Germinal center (tissue), 1 donor: ENCODE measurements around the gene TNFRSF8.

ENCODE experiments used
- DNase-seq: peaks from one replicate; pipeline ENCODE4 v3.0.0; 2012; ENCODE audit warnings: mixed read lengths, low spot score

Gene TNFRSF8

DNA sequence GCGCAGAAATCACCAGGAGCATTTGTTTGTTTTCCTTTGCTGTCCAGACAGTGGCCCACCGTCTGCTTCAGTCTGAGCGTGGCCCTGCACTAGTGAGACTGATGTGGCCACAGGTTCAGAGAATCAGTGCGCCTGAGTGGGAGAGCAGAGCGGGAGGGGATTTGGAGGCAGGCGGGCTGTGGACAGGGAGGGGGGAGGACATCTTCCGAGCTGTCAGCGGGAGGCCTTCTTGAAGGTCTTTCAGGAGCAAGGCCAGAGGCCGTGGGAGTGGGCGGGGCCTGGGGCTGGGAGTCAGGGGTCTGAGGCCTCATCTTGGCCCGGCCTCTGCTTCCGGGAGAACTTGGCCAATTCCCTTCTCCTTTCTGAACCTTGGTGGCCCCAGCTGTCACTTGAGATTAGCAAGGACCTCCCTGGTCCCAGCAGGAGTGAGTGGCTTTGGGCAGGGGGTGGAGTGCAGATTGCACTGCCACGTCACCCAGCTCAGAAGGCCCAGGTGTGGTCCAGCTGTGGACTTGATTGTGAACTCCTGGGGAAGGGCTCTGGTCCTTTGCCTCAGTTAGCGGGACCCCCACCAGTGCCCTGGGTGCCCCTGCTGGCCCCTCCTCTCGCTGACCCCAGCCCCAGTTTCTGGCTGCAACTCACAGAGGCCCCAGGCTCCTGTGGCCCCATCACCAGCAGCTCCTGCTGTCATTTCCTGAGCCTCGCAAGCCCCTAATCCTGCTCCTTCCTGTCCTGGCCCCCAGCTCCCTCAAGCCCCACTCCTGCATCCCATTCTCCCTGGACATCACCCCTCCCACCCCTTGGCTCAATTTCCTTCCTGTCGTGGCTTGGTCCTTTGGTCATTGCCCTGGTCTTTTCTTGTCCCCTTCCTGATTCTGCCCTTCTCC lies 112.1 kb downstream of the TNFRSF8 start:
- DNase-seq: no peak

DNA sequence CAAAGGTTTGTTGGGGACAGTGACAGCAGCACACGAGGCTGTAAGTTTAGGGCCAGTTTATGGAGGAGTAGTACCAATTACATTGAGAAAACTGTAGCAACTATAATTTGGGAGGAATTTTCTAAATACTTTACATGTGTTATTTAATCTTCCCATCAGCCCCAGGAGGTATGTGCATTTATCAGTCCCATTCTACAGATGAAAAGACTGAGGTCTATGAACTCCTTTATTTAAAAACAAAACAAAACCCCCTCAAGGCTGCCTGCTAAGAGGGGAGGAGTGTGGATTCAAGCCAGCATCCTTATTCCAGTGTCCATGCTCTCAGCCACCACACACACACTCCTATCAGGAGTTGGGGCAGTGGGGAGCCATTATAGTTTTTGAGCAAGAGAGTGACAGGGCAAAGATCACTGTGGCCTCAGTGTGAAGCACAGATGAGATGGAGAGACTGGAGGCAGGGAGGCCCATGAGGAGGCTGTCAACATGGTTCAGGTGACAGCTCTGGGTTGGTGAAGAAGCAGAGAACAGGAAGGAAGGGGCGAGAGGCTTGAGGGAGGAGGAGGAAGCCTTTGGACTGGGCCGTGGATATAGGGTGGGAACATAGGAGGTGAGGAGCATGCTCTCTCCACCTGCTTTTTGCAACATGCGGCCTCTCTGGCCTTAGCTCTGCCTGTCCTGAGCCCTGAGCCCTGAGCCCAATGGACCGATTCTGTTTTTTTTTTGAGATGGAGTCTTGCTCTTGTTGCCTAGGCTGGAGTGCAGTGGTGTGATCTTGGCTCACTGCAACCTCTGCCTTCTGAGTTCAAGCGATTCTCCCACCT lies 113.4 kb downstream of the TNFRSF8 start:
- DNase-seq: no peak

DNA sequence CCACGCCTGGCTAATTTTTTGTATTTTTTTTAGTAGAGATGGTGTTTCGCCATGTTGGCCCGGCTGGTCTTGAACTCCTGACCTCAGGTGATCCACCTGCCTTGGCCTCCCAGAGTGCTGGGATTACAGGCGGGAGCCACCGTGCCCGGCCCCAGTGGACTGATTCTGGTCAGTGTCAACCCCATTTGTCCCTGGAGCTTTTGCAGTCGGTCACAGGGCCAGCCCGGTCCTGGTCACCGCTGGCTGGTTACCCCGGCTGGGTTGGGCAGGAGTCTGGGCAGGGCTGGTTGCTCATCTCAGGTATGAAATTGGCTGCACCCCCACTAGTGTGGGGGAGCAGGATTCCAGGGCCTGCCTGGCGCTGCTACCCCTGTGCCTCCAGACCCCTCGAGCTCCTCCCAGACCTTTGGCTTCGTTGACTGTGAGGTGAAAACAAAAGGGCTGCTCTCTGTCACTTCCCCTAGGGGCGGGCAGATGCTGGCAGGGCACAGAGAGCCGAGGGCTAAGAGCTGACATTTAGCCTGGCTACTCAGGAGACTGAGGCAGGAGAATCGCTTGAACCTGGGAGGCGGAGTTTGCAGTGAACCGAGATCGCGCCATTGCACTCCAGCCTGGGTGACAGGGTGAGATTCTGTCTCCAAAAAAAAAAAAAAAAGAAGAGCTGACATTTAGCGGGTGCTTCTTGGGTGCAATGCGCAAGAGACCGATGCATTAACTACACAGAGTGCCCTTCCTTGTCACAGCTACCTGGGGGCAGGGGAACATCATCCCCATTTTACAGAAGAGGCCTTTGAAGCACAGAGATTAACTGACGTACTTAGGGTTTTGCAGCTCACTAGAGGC lies 114.3 kb downstream of the TNFRSF8 start:
- DNase-seq: no peak

DNA sequence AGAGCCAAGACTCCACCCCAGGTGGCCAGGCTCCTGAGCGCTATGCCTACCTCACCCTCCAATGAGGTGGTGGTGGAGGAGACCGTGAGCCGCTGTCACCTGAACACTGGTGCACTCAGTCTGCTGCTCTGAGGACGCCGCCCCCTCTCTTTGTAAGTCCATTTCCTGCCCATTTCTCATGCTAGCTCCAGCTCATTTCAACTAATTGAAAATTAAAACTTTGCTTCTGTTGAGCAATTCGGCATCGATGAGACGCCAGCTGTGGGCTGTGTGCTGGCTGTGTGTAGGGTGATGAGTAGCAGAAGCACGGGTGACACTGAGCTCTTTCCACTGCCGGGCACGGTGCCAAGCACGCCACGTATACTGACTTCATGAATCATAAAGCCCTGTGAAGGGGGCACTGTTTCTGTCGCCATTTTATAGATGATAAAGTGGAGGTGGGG lies 114.9 kb downstream of the TNFRSF8 start:
- no peak for DNase-seq

DNA sequence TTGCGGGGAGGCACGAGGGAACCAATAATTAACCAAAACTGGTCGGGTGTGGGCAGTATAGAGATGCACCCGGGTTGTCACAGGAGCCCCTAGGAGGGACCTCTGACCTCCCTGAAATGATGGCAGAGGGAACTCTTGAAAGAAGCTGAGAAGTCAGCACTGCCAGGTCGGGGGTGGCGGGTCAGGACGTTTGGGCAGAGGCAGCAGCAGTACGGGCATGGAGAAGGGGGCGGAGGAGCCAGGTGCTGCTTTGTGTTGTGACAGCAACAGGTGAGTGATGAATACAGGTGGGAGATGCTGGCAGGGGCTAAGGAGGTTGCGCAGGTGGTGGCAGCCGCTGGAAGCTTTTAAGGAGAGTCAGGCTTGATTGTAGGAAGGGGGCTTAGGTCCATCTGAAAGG lies 115.4 kb downstream of the TNFRSF8 start:
- DNase-seq: no peak

DNA sequence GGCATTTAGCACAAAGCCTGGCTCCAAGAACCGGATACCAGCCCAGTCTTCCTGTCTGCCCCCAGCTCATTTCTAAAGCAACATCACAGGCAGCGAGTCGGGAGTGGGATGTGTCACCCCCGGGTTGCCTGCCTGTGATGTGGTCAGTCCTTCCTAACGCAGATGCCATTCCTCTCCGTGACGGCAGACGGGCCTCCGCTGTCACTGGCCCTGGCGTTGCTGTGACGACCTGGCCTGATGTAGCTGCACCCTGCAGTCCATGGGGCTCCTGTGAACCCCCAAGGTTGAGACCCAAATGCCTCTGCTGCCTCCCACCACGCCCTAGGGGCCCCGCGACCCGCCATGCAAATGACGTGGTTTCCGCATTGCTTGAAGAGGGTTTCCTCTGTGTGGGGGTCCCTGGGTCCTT lies 116.0 kb downstream of the TNFRSF8 start:
- no peak for DNase-seq

DNA sequence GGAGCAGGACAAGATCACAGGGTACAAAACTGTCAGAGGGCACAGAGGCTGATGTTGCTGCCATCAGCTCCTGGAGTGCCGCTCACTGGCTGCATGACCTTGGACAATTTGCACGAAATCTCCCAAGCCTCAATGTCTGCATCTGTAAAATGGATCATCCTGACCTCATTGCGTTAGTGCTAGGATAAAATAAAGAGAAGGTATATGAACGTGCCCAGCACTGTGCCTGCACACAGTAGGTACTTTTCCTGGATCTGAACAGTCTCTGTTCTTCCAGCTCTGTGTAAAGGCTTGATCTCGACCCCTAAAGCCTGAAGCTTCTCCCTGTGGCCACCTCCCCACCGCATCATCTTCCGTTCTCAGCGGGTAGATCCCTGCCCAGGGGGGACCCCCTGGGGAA lies 116.6 kb downstream of the TNFRSF8 start:
- DNase-seq: no peak

DNA sequence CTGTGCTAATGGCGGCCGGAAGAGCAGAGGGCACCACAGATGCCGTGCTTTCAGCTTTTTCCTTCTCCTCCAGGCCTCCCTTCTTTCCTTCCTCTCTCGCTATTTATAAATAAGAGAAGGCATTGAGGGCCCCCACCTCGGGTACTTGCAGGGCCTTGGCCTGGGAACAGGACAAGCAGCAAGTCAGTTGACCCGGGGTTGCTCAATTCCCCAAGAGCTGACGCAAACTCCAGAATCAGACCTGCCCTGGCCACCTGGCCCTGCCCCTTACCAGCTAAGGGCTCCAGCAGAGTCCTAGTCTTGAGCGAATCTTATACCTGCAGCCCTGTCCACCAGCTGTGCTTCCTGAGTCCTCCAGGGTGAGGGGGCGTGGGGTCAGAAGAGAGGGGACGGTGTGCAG lies 117.2 kb downstream of the TNFRSF8 start:
- no peak for DNase-seq

DNA sequence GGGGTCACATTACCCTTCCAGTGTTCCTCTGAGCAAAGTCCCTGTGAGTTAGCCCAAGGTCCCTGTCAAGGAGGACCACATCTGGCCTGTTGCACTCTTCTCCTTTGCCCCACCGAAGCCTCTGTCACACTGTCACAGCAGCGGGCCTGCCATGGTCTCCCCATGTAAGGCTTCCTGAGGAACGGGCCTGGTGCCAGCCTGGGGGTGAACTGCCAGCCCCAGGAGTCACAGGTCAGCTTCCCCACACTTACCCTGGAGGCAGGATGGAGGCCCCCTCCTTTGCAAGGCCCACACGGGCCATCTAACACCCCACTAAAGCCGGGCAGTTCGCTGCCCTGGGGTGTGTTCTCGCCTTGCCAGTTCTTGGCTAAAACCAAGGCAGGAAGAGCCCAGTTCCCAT lies 117.8 kb downstream of the TNFRSF8 start:
- DNase-seq: no peak

DNA sequence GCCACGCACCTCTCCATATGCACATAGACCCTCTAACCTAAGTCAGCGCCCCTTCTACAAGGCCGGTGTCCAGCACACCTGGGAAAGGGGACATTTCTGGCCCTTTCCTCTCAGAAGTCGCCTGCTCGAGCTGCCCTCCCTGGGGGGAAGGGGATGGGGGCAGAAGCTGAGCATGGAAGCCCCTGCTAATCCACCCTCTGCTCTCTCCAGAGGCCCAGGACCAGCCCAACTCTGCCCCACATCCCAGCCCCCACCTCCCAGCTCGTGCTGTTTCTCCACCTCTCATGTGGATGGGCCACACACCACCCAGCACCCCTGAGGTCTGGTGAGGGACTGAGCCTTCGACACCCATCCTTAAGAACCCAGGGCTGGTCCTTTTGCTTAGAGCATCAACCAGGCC lies 118.5 kb downstream of the TNFRSF8 start:
- no peak for DNase-seq

DNA sequence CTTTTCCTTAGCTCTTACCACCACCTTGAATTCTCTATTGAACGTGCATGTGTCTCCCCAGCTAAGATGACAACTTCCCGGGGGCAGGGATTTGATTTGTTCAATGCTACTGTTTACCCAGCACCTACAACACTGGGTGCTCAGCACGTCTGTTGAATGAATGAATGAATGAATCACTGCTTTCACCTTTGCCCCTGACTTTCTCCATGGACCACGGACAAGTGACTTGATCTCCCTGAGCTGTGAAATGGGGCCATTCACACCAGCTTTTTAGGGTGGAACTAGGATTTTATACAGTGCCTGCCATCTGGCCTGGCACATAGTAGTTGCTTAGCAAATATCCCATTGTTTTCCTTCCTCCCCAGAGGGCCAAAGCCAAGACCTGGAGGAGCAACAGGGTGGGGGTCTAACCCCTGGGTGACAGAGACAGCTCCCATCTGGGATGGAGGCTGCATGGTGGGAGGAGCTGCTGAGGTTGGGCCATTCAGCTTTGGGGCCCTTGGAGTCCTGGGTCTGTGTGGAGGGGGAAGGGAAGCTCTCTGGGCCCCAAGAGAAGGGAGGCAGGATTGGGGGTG lies 119.4 kb downstream of the TNFRSF8 start:
- no peak for DNase-seq

DNA sequence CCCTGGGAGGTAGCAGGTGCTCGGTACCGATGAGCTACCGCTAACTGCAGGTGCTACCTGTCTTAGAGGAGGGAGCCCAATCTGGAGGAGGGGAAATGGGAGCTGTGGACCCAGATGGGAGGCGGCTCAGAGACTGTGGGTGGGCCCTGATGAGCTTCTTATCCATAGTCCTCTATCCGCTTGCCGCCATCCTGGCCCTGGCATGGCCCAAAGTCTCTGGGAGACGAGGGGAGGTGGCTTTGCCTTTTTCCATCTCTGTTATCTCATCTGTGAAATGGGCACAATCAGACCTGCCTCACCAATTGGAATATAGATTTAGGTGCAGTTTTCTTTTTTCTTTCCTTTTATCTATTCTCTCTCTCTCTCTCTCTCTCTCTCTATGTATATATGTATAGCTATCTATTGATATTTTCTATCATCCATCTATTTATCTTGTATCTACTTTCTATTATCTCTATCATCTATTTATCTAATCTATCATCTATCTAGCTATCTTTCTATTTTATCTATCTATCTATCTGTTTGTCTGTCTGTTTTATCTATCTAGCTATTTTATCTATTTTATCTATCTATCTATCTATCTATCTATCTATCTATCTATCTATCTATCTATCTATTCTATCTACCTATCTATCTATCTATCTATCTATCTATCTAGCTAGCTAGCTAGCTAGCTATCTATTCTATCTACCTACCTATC lies 120.1 kb downstream of the TNFRSF8 start:
- DNase-seq: no peak

DNA sequence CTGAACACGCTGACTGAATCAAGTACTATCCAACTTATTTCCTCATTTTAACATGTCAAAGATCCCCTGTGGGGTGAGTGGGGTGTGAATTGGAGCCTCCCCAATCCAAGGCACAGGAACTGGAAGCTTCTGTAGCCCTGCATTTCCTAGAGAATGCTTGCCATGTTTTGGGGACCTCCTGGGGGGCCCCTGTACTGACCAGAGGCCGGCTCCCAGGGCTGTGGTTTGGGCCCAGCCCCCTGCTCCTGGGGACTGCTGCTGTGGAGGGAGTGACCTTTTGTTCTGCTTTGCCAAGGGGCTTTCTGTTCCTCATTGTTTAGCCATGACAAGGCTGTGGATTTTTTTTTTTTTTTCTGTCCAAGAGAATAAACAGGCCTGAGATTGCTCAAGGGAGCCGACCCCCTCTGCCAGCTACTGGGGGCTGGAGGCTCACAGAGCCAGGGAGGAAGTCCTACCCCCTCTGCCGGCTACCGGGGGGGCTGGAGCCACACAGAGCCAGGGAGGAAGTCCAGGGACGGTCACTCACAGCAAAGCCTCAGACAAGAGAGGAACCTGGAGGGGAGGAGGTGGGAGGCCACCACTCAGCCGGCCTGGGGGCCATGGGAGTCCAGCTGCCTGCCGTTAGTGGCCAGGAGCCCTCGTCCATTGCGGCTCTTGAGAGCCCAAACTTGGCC lies 121.0 kb downstream of the TNFRSF8 start:
- no peak for DNase-seq

DNA sequence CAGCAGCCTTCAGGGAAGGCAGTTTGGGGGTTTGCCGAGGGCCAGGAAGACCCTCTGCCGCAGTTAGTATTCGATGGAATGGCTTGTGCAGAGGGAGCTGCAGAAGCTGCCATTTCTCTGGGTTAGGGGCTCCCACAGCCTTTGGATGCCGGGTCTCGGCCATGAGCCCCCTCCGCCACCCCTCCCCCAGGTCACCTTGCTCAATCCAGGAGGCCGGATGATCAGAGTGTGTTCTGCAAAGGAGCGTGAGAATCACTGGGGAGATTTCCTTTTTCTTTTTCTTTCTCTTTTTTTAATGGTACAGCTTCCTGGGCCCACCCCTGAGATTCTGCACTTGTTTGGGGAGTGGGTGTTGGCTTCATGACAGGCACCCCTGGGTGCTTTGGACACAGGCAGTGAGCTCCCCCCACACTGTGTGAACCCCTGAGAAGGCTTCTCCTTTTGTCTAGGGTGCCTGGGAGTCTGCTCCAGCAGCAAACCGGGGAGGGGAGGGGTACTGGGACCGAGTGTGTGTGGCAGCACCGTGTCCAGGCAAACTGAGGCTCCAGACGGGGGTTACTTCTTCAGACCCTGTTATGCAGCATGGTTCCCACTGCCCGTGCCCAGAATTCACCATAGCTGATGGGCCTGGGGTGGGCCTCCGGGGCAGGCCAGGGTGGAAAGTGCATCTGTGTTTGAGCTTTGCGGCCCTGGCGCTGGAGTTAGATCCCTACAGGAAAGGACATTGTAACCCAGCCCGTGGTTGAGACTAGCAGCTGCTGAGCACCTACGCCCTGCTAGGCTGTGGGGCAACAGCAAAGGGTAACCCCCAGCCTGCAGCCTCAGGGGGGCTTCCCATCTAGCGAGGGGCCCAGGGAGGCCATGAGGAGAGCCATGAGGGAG lies 122.2 kb downstream of the TNFRSF8 start:
- no peak for DNase-seq

DNA sequence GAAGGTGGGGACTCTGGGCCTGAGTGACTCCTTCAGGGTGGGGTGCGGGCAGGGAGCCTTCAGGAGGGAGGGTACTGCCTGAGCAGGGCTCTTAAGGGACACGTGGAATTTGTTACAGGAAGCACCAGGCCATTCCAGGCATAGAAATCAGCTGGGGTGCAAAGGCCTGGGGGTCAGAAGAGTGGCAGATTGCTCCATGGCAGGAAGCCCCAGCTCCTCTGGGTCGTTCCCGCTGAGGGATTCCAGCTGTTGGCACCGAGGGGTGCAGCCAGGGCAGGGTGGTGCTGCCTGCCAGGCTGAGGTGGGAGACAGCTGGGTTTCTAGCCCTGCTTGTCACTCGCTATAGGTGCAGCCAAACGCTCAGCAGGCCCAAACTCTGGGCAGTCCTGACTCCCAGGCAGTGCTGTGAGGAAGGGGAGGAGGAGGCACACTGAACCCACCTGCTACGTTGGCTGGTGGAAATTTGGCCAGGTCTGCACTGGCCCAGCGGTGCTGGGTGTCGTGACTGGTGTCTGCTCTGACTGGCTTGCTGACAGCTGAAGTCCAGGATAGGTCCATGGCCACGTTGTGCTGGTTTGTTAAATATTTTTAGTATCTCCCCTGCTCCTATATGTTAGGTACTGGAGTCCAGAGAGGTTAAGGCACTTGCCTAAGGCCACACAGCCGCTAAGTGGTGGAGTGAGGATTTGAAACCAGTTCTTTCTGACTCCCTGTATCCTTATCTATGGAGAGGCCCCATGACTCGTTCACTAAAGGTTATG lies 123.0 kb downstream of the TNFRSF8 start:
- no peak for DNase-seq

DNA sequence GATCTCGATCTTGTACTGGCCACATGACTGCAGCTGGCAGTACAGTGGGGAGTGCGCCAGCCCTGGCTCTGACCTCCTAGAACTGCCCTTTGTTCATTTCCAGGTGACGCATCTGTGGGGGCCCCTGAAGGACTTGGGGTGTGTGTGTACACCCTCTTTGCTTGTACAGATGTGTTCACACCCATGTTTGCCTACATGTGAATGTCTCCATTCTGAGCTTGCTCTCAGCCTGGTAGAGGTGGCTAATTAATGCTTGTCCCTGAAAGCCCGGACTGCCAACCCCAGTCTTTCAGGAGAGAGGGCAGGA lies 123.5 kb downstream of the TNFRSF8 start:
- no peak for DNase-seq

DNA sequence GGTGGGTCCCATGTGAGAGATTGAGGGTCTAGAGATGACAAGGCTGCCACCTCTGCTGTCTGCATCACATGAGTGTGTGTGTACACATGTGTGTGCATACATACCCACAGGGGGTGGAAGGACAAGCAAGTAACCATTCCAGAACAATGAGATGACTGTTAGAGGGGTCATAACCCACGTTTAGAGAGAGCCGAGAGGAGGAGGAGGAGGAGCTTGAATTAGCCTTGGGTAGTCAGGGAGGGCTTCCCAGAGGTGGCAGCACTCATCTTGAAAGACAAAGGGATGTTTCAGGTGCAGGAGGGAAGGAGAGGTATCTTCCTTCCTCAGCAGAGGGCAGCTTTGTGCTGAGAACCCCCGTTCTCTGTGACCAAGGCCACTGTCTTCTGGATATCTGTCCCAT lies 125.0 kb downstream of the TNFRSF8 start:
- no peak for DNase-seq

DNA sequence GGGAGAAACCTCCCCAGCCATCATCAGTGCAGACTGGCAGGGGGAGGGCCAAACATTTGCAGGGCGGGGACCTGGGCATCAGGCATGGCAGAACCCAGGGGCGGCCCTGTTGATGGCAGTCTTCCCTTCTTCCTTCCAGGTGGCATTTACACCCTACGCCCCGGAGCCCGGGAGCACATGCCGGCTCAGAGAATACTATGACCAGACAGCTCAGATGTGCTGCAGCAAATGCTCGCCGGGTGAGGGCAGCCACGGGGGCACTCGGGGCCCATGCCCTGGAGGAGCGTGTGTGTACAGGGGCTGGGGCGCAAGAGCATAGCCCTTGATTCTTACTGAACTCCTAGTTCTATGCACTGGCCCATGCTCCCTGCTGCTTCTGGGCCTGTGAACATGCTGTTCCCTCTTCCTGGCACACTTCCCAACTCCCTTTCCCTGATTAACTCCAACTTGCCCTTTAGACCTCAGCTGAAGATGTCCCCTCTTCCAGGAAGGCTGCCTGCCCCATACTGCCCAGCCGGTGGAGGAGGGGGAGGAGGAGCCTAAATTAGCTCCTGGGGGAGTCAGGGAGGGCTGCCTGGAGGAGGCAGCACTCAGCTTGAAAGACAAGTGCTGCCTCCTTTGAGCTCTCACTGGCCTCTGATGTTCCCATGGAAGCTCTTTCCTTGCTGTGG lies 125.7 kb downstream of the TNFRSF8 start:
- no peak for DNase-seq

DNA sequence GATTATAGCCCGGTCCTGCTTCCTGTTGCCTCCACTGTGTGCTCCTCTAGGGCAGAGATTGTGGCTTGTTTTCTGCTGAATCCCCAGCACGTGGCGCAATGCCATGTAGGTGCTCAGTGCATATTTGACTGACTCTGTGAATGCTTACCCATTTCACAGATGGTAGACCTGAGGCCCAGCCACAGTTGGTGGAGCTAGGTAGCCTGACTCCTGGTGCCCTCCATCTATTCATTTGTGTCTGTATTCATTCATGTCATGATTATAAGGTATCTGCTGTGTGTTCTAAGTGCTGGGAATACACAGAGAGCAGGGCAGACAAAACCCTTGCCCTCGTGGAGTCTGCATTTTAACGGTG lies 126.2 kb downstream of the TNFRSF8 start:
- no peak for DNase-seq
